Activated T-helper 1 cell treated with anti-CD3 and anti-CD28 coated beads, Interleukin-12 subunit alpha, Interleukin-12 subunit beta, Interleukin-2, Interleukin-4 antibody, amounts not matched to agents 30 ng/mL and 10 ng/mL and 1 ng/mL, durations not matched to agents 14 hours and 24 hours and 36 hours (primary cell): ENCODE measurements around the gene SRRM3. TPM values are rescaled to one million over a fixed set of nuclear protein-coding genes. Genes with fewer than 3 reads are reported as not detected.
"Not testable (repeated sequence)": the region's sequence is repeated elsewhere in the genome, so short reads cannot be mapped to it uniquely, and the experiment has no call there.

Source experiments
- DNase-seq: peaks from one replicate; pipeline ENCODE4 v3.0.0; 2021; ENCODE audit warnings: low spot score
- H3K27ac Mint-ChIP-seq: one replicate; pipeline ENCODE4 v1.8.0; 2021; ENCODE audit warnings: mild to moderate bottlenecking, mixed read lengths
- H3K27me3 Mint-ChIP-seq: one replicate; pipeline ENCODE4 v1.8.0; 2022; ENCODE audit warnings: mild to moderate bottlenecking, moderate library complexity, mixed read lengths; ENCODE audit not compliant: insufficient read depth
- H3K36me3 Mint-ChIP-seq: one replicate; pipeline ENCODE4 v1.8.0; 2021; ENCODE audit warnings: low read depth, mixed read lengths
- H3K4me1 Mint-ChIP-seq: one replicate; pipeline ENCODE4 v1.8.0; 2021; ENCODE audit warnings: low read depth, mixed read lengths
- H3K4me3 Mint-ChIP-seq: one replicate; pipeline ENCODE4 v1.8.0; 2021; ENCODE audit warnings: mild to moderate bottlenecking, moderate library complexity, mixed read lengths
- H3K9me3 Mint-ChIP-seq: one replicate; pipeline ENCODE4 v1.8.0; 2021; ENCODE audit warnings: mixed read lengths
- intact Hi-C: fragments of 100-400 bp; cut with micrococcal nuclease; formaldehyde crosslinking; loops from one replicate; pipeline ENCODE4 v1.15.1; 2024
- total RNA-seq: library from RNA; stranded (reverse); gene quantifications from 2 replicates; pipeline ENCODE4 v1.2.3, GENCODE V29; 2022

The SRRM3 gene
- total RNA-seq, 1 donor from 2014 or later = not detected

DNA sequence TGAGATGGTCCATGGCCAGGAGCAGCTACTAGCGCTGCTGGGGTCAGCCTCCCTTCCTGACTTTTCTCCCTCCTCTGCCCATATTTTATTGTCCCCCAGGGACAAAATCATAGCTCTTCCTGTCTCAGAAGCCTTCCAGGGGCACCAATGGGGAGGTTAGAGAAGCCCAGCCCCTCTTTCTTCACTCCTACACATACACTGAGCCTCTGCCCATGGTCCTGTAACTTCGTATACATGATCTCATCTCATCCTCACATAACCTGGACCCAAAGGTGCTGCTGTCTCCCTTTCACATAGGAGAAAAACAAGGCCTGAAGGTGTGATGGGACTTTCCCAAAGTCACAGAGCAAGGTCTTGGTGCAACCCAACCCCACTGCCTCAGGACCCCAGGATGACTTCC lies 2.5 kb downstream of the SRRM3 start:
- intact Hi-C loops = loop anchor here (5.0 kb wide), 1 partner anchor 33 kb away; no protein-coding TSS in a partner anchor
- H3K27me3 Mint-ChIP-seq = peaks cover 10% of the 10 kb centered on the region
- H3K4me3 Mint-ChIP-seq = no peak overlapping the region
- no peak overlapping the region for H3K27ac Mint-ChIP-seq
- no peaks in the 10 kb centered on the region for H3K4me1 Mint-ChIP-seq
- no peaks in the 10 kb centered on the region for H3K9me3 Mint-ChIP-seq
- DNase-seq = no peak
- no peaks in the 10 kb centered on the region for H3K36me3 Mint-ChIP-seq

- Mint-ChIP-seq H3K27me3 (peaks cover 4% of the 10 kb centered on the region), H3K4me1 (no peaks in the 10 kb centered on the region), H3K27ac (no peak overlapping the region), H3K36me3 (no peaks in the 10 kb centered on the region), H3K9me3 (no peaks in the 10 kb centered on the region), H3K4me3 (no peak overlapping the region)
- intact Hi-C loops = no loop called here
- no peak for DNase-seq
These were observed 4.9 kb downstream of the SRRM3 start for GRCh38 chr7:76206633-76207032.

- Mint-ChIP-seq H3K4me3 (no peak overlapping the region), H3K9me3 (no peaks in the 10 kb centered on the region), H3K27ac (no peak overlapping the region), H3K27me3 (peaks cover 2% of the 10 kb centered on the region), H3K4me1 (no peaks in the 10 kb centered on the region), H3K36me3 (no peaks in the 10 kb centered on the region)
- intact Hi-C loops = no loop called here
- no peak for DNase-seq
These were observed 7.6 kb downstream of the SRRM3 start for GRCh38 chr7:76209310-76209709.

GRCh38 chr7:76211216-76211615 lies 9.5 kb downstream of the SRRM3 start:
- no peaks in the 10 kb centered on the region for H3K36me3 Mint-ChIP-seq
- no peaks in the 10 kb centered on the region for H3K4me1 Mint-ChIP-seq
- intact Hi-C loops = no loop called here
- H3K4me3 Mint-ChIP-seq = no peak overlapping the region
- no peak for DNase-seq
- H3K9me3 Mint-ChIP-seq = no peaks in the 10 kb centered on the region
- no peak overlapping the region for H3K27ac Mint-ChIP-seq
- peaks cover 7% of the 10 kb centered on the region for H3K27me3 Mint-ChIP-seq

- H3K4me3 Mint-ChIP-seq, H3K36me3 Mint-ChIP-seq, H3K9me3 Mint-ChIP-seq, DNase-seq, H3K27ac Mint-ChIP-seq, H3K4me1 Mint-ChIP-seq, intact Hi-C loops: not testable (repeated sequence)
- peaks cover 16% of the 10 kb centered on the region for H3K27me3 Mint-ChIP-seq
These were observed 13.7 kb downstream of the SRRM3 start for GRCh38 chr7:76215349-76215748.

- H3K27me3 Mint-ChIP-seq = peaks cover 18% of the 10 kb centered on the region
- no peaks in the 10 kb centered on the region for H3K4me1 Mint-ChIP-seq
- no peaks in the 10 kb centered on the region for H3K9me3 Mint-ChIP-seq
- intact Hi-C loops = no loop called here
- DNase-seq = no peak
- no peak overlapping the region for H3K27ac Mint-ChIP-seq
- no peaks in the 10 kb centered on the region for H3K36me3 Mint-ChIP-seq
- H3K4me3 Mint-ChIP-seq = no peak overlapping the region
These were observed 14.8 kb downstream of the SRRM3 start for GRCh38 chr7:76216381-76217082.

- intact Hi-C loops = no loop called here
- peaks cover 21% of the 10 kb centered on the region for H3K27me3 Mint-ChIP-seq
- H3K4me1 Mint-ChIP-seq = no peaks in the 10 kb centered on the region
- no peaks in the 10 kb centered on the region for H3K9me3 Mint-ChIP-seq
- no peak overlapping the region for H3K4me3 Mint-ChIP-seq
- no peak for DNase-seq
- H3K27ac Mint-ChIP-seq = no peak overlapping the region
- no peaks in the 10 kb centered on the region for H3K36me3 Mint-ChIP-seq
These were observed 16.4 kb downstream of the SRRM3 start for GRCh38 chr7:76217942-76218566.

DNA sequence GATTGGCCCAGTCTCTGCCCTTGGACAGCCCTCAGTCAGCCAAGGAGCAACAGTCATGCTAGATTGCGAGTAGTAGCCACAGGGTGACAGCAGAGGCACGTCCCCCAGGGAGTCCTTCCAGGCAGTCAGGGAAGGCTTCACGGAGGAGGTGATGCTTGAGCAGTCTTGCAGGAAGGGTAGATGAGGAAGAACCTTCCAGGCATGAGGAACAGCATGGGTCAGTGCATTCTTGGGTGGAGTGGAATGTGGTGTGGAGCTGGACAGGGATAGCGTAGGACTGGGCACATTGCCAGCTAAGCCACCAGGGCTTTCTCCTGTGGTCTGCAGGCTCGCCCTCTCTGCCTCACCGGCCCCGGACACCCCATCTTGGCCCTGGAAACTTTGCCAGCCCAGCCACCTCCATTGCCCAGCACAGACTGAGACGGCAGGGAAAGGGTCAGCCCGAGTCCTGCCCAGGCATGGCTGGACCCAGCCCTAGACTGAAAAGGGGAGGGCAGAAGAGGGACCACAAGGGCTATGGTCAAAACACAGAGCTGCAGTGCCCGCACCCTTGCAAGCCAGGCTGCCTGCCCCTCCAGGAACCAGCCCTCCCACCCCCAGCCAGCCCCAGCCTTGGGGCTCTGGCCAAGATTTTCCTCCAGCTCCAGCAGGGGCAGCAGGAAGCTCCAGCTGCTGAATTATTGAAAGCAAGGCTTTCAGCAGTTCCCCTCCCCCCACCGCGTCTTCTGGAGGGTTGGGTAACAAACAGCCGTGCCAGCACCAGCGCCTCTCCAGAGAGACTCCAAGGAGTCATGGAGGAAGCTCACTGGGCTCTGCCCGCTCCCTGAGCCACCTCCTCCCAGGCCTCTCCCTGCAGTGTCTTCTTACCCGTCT lies 18.7 kb downstream of the SRRM3 start:
- intact Hi-C loops = no loop called here
- H3K36me3 Mint-ChIP-seq = no peaks in the 10 kb centered on the region
- H3K27ac Mint-ChIP-seq = no peak overlapping the region
- H3K4me3 Mint-ChIP-seq = no peak overlapping the region
- DNase-seq = no peak
- no peaks in the 10 kb centered on the region for H3K4me1 Mint-ChIP-seq
- no peaks in the 10 kb centered on the region for H3K9me3 Mint-ChIP-seq
- H3K27me3 Mint-ChIP-seq = peaks cover 23% of the 10 kb centered on the region

GRCh38 chr7:76222333-76222732 lies 20.6 kb downstream of the SRRM3 start:
- peaks cover 11% of the 10 kb centered on the region for H3K27me3 Mint-ChIP-seq
- H3K4me3 Mint-ChIP-seq = no peak overlapping the region
- H3K27ac Mint-ChIP-seq = no peak overlapping the region
- DNase-seq = no peak
- H3K36me3 Mint-ChIP-seq = no peaks in the 10 kb centered on the region
- no peaks in the 10 kb centered on the region for H3K4me1 Mint-ChIP-seq
- intact Hi-C loops = no loop called here
- H3K9me3 Mint-ChIP-seq = no peaks in the 10 kb centered on the region

GRCh38 chr7:76222839-76223238 lies 21.1 kb downstream of the SRRM3 start:
- Mint-ChIP-seq H3K9me3 (no peaks in the 10 kb centered on the region), H3K36me3 (no peaks in the 10 kb centered on the region), H3K27me3 (peaks cover 15% of the 10 kb centered on the region), H3K4me1 (no peaks in the 10 kb centered on the region), H3K4me3 (no peak overlapping the region), H3K27ac (no peak overlapping the region)
- DNase-seq = no peak
- intact Hi-C loops = no loop called here

GRCh38 chr7:76223286-76223972 lies 21.7 kb downstream of the SRRM3 start:
- H3K27ac Mint-ChIP-seq = no peak overlapping the region
- no peaks in the 10 kb centered on the region for H3K9me3 Mint-ChIP-seq
- no peaks in the 10 kb centered on the region for H3K4me1 Mint-ChIP-seq
- H3K4me3 Mint-ChIP-seq = no peak overlapping the region
- DNase-seq = no peak
- intact Hi-C loops = no loop called here
- H3K36me3 Mint-ChIP-seq = no peaks in the 10 kb centered on the region
- peaks cover 15% of the 10 kb centered on the region for H3K27me3 Mint-ChIP-seq

GRCh38 chr7:76224695-76225094 lies 23.0 kb downstream of the SRRM3 start:
- peaks cover 15% of the 10 kb centered on the region for H3K27me3 Mint-ChIP-seq
- intact Hi-C loops = no loop called here
- H3K27ac Mint-ChIP-seq = no peak overlapping the region
- H3K9me3 Mint-ChIP-seq = no peaks in the 10 kb centered on the region
- H3K36me3 Mint-ChIP-seq = no peaks in the 10 kb centered on the region
- DNase-seq = no peak
- H3K4me1 Mint-ChIP-seq = no peaks in the 10 kb centered on the region
- no peak overlapping the region for H3K4me3 Mint-ChIP-seq
